GM20431 (cell line): ENCODE data around the gene PPP1R12B.
"Not testable (repeated sequence)": the region's sequence is repeated elsewhere in the genome, so short reads cannot be mapped to it uniquely, and the experiment has no call there.

Experiments used
- in situ Hi-C: fragments of 300-500 bp; cut with MseI, MboI; formaldehyde crosslinking; loops from one replicate; pipeline ENCODE4 v1.15.0; 2020; ENCODE audit warnings: low sequenced_read_pairs; ENCODE audit not compliant: unreplicated experiment

Gene PPP1R12B

GRCh38 chr1:202547215-202547614 is 198.7 kb downstream of the PPP1R12B start:
- in situ Hi-C loops = no loop called here

DNA sequence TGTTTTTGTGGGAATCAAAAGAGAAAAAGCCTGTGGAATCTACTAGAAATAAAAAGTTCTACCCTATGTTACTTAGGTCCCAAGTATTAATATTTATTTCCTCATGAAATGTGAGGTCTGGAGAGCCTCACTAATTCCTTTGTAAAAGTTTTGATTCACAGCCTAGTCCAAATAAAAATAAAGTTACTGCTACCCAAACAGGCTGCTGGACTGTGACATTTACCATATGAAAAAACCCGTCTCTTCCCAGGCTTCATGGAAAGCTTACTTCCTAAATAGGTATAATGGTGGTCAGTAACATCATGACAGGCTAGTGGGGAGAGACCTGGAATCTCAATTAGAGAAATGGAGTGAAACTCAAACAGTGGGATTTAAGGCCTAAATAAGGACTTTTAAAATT is 201.6 kb downstream of the PPP1R12B start:
- in situ Hi-C loops = not testable (repeated sequence)

GRCh38 chr1:202551683-202552082 is 203.2 kb downstream of the PPP1R12B start:
- in situ Hi-C loops = no loop called here

GRCh38 chr1:202552615-202553014 is 204.1 kb downstream of the PPP1R12B start:
- in situ Hi-C loops = not testable (repeated sequence)

- in situ Hi-C loops = not testable (repeated sequence)
Observed at GRCh38 chr1:202553078-202553477, 204.6 kb downstream of the PPP1R12B start.

DNA sequence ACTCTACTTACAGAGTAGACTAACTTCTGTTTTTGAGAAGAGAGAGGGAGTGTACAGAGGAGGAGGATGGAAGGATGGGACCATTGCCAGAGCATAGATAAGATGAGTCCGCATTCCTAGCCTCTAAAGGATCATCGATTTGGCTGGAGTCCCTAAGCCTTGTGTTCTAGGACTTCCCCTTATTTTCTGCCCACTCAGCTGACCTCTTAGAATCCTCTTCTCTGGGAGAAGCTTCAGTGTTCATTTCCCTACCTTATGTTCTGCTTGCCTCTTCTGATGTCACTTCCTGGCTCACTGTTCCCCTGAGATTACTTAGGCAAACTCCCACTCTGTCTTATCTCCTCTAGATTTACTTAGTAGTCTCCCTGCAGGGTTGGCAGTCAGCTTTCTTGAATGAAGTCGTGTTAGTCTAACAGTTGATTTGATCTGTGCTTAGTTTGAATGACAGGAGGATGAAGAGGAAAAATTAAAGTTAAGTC is 205.1 kb downstream of the PPP1R12B start:
- in situ Hi-C loops = no loop called here

GRCh38 chr1:202554619-202555018 is 206.1 kb downstream of the PPP1R12B start:
- in situ Hi-C loops = not testable (repeated sequence)

GRCh38 chr1:202556037-202556436 is 207.5 kb downstream of the PPP1R12B start:
- in situ Hi-C loops = not testable (repeated sequence)

- in situ Hi-C loops = not testable (repeated sequence)
Observed at GRCh38 chr1:202557662-202558061, 209.2 kb downstream of the PPP1R12B start.

DNA sequence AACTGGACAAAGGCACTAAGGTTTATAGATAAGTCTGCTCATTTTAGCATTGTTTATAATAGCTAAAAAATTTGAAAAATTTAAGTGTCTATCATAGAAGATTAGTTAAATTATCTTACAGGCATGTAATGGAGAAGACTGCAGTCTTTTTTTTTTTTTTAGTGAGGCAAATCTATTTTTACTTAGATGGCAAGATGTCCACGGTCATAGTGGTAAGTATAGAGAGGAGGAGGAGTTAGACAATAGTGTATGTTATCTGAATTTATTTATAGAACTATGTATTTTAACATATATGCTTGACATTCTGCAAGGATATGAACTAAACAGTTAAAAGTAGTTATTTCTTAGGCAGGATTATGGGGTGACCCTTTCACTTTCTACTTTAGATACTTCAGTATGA is 212.7 kb downstream of the PPP1R12B start:
- in situ Hi-C loops = no loop called here

DNA sequence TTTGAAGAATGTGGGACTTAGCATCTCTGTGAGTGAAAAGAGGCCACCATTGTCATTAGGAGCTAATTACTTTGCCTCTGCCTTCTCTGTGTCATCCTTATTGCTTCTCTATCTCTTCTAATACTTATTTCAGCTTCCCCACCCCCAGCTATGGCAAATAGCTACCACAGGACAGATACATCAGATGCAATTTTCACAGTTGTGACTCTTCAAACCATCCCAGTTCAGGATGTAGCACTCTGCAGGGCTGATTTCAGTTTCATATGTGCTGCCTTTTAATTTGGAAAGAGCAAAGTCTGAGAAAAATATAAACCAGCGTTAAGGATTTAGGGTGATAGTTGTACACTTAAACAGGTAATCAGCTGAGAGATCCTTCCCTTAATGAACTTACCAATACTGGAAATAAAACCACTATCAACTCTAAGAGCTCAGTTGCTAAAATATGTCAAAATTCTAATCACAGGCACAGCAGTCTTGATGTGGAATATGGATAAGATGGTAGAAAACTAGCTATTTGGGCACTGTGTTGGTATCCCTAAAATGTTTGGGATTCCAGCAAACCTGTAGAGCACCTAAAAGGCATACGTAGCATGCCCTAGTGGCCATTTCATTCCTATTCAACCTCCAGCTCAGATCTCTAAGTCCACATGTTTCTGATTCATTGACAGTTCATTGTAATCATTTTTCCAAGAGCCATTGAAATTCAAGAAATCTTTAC is 213.4 kb downstream of the PPP1R12B start:
- in situ Hi-C loops = no loop called here

DNA sequence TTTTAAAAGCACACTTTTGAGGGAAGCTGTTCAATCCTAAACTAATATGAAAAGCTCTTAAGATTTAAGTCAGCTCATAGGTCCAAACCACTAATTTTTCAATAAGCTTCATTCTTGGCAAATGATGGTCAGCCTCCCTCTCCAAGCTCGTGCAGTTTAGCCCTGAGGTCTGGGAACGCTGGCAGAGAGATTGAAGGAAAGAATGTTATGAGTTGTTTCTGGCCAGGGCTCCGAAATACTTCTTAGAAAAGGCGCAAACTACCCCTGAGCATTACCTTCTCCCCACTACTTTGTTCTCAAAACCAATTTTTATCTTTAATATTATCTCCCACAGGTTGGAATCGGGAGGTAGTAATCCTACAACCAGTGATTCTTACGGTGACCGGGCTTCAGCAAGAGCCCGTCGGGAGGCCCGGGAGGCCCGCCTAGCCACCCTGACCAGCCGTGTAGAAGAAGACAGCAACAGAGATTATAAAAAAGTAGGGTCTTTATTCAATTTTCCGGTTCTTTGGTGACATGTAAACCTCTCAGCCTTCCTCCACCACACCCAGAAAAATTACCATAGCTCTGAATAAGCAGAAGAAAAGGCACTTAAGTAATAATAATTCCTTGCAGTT is 214.1 kb downstream of the PPP1R12B start:
- in situ Hi-C loops = no loop called here

- in situ Hi-C loops = no loop called here
Observed at GRCh38 chr1:202563818-202564217, 215.3 kb downstream of the PPP1R12B start.

GRCh38 chr1:202564958-202565495 is 216.5 kb downstream of the PPP1R12B start:
- in situ Hi-C loops = no loop called here

DNA sequence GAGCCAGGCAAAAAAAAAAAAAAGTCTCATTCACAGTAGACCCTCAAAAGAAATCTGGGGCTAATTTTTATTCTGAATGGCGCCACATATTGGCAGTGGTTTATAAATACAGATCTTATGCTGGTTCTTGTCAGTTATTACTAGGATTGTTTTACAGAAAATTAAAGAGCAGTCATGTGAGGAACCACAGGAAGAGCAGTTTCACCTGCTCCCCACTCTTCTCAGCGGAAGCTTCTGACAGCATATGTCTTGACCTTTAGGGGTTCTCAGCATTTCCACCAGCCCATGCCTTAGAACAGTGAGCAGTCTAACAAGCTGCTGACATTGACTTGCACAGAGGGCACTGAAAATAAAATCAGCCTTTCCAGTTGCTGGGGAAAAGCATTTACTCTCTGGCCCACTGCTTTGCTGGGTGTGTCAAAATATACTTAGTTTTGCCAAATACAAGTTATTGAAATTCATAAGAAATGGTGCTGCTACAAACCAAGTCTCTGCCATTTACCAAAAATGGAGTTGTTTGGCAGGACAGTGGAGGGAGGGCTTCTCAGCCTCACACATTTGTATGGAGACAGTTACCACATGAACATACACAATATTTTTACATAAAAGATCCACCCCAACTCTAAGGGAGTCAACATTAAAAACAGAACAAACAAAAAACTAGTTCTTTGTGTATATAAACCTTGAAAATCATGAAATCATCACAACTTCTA is 217.5 kb downstream of the PPP1R12B start:
- in situ Hi-C loops = no loop called here

DNA sequence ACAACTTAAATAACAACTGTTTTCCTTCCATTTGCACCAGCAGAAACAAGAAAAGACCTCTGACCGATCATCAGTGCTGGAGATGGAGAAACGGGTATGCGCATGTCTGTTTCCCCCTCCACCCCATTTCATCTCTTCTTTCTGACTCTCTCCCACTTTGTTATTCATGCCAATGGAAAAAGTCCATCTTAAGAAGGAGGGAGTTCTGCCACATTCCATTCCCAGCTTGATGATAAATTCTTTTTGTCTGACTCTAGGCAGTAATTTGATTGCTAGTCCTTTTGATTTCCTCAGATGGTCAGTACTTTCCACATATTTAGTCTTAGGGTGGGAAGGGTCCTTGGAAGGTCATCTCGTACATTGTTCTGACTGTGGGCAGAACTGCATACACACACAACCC is 219.2 kb downstream of the PPP1R12B start:
- in situ Hi-C loops = no loop called here

DNA sequence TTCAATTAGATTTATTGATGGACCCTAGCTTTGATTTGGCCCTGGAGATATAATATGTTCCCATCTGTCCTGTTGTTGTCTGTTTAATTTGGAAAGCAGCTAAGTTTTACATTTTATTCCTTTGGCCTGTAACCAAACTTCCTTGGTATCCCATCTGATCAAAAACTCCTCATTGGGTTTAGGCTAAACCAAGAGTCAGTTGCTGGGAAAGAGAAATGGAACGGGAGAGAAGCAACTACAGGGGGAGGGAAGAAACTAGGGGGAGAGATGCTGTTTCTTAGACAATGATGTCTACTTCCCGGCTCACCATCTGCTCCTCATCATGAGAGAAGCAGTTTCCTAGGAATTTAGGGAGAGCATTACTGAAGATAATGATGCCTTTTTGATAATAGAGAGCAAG is 219.9 kb downstream of the PPP1R12B start:
- in situ Hi-C loops = no loop called here

- in situ Hi-C loops = no loop called here
Observed at GRCh38 chr1:202568826-202569225, 220.3 kb downstream of the PPP1R12B start.

DNA sequence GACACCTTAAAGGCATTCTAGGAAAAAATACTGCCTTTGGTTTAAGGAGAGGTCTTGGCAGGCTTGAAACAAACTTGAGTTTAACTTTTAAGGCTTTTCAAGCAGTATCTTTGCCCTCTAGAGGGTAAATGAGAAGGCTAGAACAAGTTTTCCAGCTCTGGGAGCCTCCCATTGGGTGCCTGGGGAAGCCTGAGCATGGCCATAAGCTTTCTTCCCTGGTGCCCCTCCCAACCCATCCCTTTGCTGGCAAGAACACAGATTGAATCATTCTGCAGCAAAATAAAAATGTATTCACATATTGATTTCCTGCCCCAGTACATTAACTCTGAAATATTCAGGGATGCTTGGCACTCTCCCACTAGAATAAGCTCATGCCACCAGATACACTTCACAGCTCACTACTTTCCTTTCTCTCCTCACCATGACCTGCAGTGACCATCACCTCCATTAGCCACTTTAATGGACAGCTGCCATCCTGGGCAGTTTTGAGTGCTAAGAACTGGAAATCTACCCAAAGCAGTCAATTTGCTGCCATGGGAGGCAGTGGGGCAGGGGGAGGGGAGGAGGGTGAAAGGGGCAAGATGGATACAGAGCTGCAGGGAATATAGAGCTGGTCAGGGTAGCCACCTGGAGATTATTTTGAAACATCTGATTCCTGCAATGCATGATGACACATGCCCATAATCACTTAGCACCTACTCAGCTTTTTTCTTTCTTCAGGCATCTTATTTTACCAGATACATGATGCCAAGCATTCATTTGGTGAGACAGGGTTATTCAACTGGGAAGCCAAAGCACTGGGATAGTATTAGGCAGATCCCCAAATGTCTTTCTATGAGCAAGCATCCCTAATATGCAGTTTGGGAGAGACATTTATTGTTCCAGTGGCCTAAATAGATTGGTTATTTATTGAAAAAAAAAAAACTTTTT is 221.2 kb downstream of the PPP1R12B start:
- in situ Hi-C loops = no loop called here
